Stimulated activated CD4-positive, alpha-beta T cell treated with anti-CD3 and anti-CD28 coated beads, Interleukin-12 subunit alpha, Interleukin-12 subunit beta, amount 100 ng/mL, for 4 hours (primary cell): ENCODE results near the gene ZNF107.
"Not testable (repeated sequence)": the region's sequence is repeated elsewhere in the genome, so short reads cannot be mapped to it uniquely, and the experiment has no call there.

Experiments
- DNase-seq: peaks from one replicate; pipeline ENCODE4 v3.0.0-alpha.2; 2020

Gene ZNF107

GRCh38 chr7:64651203-64651602 lies 14.7 kb upstream of the ZNF107 start:
- DNase-seq, result no peak

GRCh38 chr7:64651632-64652165 lies 14.2 kb upstream of the ZNF107 start:
- no peak for DNase-seq

DNA sequence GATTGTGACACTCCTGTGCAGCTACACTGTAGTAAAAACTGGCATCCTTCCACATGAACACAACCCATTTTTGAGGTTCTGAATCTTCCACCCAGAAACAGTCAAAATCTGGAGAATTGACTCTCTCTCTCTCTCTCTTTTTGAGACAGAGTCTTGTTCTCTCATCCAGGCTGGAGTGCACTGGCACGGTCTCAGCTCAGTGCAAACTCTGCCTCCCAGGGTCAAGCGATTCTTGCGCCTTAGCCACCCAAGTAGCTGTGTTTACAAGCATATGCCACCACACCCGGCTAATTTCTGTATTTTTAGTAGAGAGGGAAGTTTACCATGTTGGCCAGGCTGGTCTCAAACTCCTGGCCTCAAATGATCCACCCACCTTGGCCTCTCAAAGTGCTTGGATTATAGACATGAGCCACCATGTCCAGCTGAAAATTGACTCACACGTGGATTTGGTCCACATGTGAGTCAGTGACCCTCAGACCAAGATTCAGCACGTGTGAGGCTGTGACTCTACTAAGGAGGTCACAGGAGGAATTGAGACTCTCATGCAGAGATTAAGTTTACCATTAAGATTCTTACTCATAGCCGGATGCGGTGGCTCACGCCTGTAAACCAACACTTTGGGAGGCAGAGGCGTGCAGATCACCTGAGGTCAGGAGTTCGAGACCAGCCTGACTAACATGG lies 12.1 kb upstream of the ZNF107 start:
- no peak for DNase-seq

- no peak for DNase-seq
Measured at GRCh38 chr7:64654796-64655548, 11.0 kb upstream of the ZNF107 start.

DNA sequence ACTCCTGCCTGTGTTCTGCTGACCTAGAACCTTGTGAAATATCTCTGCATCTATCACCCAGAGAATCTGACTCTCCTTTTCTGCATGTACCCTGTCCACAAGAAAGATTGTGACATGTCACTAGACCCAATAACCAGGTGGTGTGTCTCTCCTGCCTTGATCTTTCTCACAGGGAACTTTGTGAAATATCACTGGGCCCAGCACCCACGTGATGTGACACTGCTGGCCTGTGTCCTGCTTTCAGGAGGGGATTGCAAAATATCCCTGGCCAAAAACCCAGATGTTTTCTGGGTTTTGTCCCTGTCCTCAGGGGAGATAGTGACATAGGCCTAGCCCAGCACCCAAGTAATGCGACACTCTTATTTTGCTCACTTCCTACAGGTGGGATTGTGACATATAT lies 10.1 kb upstream of the ZNF107 start:
- DNase-seq, result no peak

GRCh38 chr7:64656489-64656888 lies 9.4 kb upstream of the ZNF107 start:
- no peak for DNase-seq

DNA sequence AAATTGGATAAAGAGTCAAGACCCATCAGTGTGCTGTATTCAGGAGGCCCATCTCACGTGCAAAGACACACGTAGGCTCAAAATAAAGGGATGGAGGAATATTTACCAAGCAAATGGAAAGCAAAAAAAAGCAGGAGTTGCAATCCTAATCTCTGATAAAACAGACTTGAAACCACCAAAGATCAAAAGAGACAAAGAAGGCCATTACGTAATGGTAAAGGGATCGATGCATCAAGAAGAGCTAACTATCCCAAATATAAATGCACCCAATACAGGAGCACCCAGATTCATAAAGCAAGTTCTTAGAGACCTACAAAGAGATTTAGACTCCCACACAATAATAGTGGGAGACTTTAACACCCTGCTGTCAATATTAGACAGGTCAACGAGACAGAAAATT lies 3.8 kb upstream of the ZNF107 start:
- DNase-seq, result not testable (repeated sequence)

DNA sequence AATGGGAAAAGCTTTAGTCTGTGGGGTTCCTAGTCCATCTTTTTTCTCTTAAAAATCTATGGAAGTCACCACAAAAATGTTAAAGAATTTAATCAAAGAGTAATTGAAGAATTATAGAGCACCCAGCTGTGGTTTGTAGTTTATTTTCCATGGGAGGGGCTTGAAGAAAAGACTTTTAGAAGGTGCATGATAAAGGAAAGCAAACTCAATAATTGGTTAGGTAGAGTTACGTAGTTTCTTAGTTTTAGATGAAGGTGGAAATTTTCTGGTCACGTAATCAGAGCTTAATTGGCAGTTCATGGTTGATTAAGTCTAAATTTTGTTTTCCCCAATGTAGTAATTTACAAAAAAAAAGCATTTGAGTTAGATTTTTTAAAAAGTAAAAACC lies 724 bp downstream of the ZNF107 start:
- no peak for DNase-seq

- no peak for DNase-seq
Measured at GRCh38 chr7:64667311-64667710, 1.4 kb downstream of the ZNF107 start.

GRCh38 chr7:64672414-64672813 lies 6.5 kb downstream of the ZNF107 start:
- no peak for DNase-seq

DNA sequence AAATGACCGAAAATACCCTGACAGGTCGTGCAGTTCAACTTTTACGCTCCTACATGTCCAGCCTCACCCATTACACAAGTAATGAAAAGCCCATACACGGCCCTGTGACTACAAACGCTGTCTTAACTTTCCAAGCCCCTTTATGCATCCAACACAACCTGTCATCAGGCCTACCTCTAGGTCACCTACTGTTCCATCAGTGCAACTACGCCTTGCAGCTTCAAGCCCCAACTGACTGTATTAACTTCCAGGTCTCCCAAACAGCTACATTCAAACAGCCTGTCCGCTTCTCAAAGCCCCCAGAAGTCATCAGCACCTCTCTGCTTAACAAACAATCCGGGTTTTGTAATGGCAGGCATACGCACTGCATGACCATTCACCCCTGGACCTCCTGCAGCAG lies 19.2 kb downstream of the ZNF107 start:
- DNase-seq, result no peak

GRCh38 chr7:64685741-64686140 lies 19.8 kb downstream of the ZNF107 start:
- DNase-seq, result no peak

- no peak for DNase-seq
Measured at GRCh38 chr7:64686493-64687184, 20.7 kb downstream of the ZNF107 start.

DNA sequence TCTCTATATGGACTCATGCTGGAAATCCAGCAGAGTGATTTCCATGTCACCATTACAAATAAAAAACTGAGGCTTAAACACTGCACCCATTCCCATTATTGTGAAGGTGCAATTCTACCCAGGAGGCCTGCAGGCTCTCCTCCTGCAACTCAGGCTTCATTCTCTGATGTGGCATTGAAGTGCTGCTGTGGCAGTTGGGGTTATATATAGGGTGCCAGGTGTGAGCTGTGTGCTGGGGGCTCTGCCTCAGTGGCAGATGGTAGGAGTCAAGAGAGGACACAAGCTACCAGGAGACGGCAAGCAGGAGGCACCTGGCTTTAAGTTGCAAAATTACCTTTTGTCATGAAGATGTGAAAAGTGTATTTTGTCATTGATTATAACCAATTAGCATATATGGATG lies 21.3 kb downstream of the ZNF107 start:
- DNase-seq, result no peak

GRCh38 chr7:64688988-64689387 lies 23.1 kb downstream of the ZNF107 start:
- no peak for DNase-seq

DNA sequence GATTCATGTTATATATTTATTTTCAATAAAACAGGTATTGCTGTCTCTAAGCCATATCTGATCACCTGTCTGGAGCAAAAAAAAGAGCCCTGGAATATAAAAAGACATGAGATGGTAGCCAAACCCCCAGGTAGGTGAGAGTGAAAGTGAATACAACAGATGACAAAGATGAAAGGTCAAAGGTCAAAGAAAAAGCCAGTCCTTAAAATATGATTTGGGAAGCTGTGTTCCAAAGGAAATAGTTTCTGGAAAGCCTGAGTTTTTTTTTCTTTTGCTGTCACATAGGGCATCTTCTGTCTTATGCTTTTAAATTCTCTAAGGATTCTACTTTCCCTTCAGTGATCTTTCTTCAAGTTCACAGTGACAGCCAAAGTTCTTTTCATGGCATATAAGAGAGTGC lies 25.9 kb downstream of the ZNF107 start:
- no peak for DNase-seq

GRCh38 chr7:64697863-64698262 lies 31.9 kb downstream of the ZNF107 start:
- not testable (repeated sequence) for DNase-seq

DNA sequence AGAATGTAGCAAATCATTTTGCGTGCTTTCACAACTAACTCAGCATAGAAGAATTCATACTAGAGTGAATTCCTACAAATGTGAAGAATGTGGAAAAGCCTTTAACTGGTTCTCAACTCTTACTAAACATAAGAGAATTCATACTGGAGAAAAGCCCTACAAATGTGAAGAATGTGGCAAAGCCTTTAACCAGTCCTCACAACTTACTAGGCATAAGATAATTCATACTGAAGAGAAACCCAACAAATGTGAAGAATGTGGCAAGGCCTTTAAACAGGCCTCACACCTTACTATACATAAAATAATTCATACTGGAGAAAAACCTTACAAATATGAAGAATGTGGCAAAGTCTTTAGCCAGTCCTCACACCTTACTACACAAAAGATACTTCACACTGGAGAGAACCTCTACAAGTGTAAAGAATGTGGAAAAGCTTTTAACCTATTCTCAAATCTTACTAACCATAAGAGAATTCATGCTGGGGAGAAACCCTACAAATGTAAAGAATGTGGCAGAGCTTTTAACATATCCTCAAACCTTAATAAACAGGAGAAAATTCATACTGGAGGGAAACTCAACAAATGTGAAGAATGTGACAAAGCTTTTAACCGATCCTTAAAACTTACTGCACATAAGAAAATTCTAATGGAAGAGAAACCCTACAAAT lies 40.8 kb downstream of the ZNF107 start:
- DNase-seq, result no peak

GRCh38 chr7:64717896-64718295 lies 52.0 kb downstream of the ZNF107 start:
- not testable (repeated sequence) for DNase-seq

GRCh38 chr7:64729089-64729848 lies 63.3 kb downstream of the ZNF107 start:
- no peak for DNase-seq

DNA sequence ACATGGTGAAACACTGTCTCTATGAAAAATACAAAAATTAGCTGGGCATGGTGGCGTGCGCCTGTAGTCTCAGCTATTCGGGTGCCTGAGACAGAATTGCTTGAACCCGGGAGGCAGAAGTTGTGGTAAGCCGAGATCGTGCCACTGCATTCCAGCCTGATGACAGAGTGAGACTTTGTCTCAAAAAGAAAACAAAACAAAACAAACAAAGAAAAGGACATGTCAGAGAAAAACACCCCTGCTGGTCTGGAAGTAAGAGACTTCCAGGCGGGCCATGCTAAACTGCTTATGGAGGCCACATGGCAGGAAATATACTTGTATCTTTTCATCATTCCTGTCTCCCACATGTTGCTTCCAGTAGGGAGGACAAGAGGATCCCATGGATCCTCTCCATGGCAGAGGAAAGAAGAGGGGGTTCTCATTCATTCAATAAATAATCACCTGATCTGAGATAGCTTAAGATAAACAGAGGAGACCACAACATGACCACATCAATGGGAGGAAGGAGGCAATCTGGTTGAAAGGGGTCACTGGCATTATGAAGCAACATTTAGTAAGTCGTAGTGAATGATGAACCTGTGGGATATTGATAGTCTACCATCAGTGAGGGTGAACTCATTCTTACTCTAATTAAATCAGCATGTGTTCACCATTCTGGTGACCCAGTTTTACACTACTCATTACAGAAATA lies 67.8 kb downstream of the ZNF107 start:
- DNase-seq, result no peak

GRCh38 chr7:64736575-64736974 lies 70.6 kb downstream of the ZNF107 start:
- no peak for DNase-seq
